IMR-90 (cell line): ENCODE results near the gene NUP50. TPM values are rescaled to one million over a fixed set of nuclear protein-coding genes. Genes with fewer than 3 reads are reported as not detected.
A peak's percentile ranks its signal among the peaks of the same experiment; 100 is the strongest.

Experiments
- ATAC-seq: fragments of 200-7000 bp; cut with Tn5 transposase; 2 replicates; pipeline ENCODE4 v1.9.1; 2020; ENCODE audit warnings: low read depth, mild to moderate bottlenecking, moderate library complexity
- Bru-seq: library from RNA; stranded (reverse); fragments of 400-500 nt; gene quantifications from one replicate; lab custom pipeline; 2021; lab: Mats Ljungman, UMichigan
- BruChase-seq, 2 experiments: library from RNA; stranded (reverse); fragments of 400-500 nt; gene quantifications; one replicate each; lab custom pipeline; 2021; lab: Mats Ljungman, UMichigan
- BruUV-seq: library from RNA; stranded (reverse); fragments of 400-500 nt; replicated peaks from 2 replicates; lab custom pipeline; 2021; lab: Mats Ljungman, UMichigan
- CTCF ChIA-PET: fragments of 300-600 bp; formaldehyde crosslinking; extraction: SDS; loops from one replicate; lab custom pipeline; 2021; ENCODE audit warnings: antibody characterized with exemption; lab: Yijun Ruan, JAX
- POLR2A ChIA-PET: fragments of 300-600 bp; sonication (Branson Sonifier 250); formaldehyde crosslinking; loops from one replicate; lab custom pipeline; 2022; ENCODE audit warnings: antibody characterized with exemption; ENCODE audit not compliant: unreplicated experiment; lab: Charles Lee
- DNase-seq: peaks from one replicate; pipeline ENCODE4 v3.0.0; 2013
- H2AFZ ChIP-seq: replicated peaks from 2 replicates; pipeline ENCODE3; 2013; ENCODE audit warnings: low read length, mild to moderate bottlenecking; ENCODE audit not compliant: poor library complexity
- H2AK5ac ChIP-seq: 2 replicates; pipeline ENCODE4 v1.6.1; 2013; ENCODE audit warnings: low read depth, low read length, inconsistent platforms
- H2AK9ac ChIP-seq: replicated peaks from 2 replicates; pipeline ENCODE3; 2013; ENCODE audit warnings: mild to moderate bottlenecking, low read depth, low read length, moderate library complexity; ENCODE audit not compliant: poor library complexity
- H2BK120ac ChIP-seq: 2 replicates; pipeline ENCODE4 v1.6.1; 2013; ENCODE audit warnings: low read depth, low read length, inconsistent platforms
- H2BK15ac ChIP-seq: 3 replicates; pipeline ENCODE4 v1.6.1; 2013; ENCODE audit warnings: low read depth, low read length, inconsistent platforms
- H2BK20ac ChIP-seq: 2 replicates; pipeline ENCODE4 v1.6.1; 2013; ENCODE audit warnings: low read depth, mild to moderate bottlenecking, inconsistent platforms, low read length, moderate library complexity
- H2BK5ac ChIP-seq: 2 replicates; pipeline ENCODE4 v1.6.1; 2013; ENCODE audit warnings: mild to moderate bottlenecking, low read depth, low read length, inconsistent platforms; ENCODE audit not compliant: poor library complexity, severe bottlenecking
- H3K14ac ChIP-seq: replicated peaks from 2 replicates; pipeline ENCODE4 v1.6.1; 2013; ENCODE audit warnings: low read depth, low read length, inconsistent platforms
- H3K18ac ChIP-seq: 2 replicates; pipeline ENCODE4 v1.6.1; 2013; ENCODE audit warnings: low read depth, low read length, control low read depth
- H3K23ac ChIP-seq: 2 replicates; pipeline ENCODE4 v1.6.1; 2013; ENCODE audit warnings: low read depth, low read length, inconsistent platforms
- H3K27ac ChIP-seq: 2 replicates; pipeline ENCODE4 v1.5.1; 2013; ENCODE audit warnings: mild to moderate bottlenecking, control low read depth, low read length; ENCODE audit not compliant: insufficient read depth
- H3K27me3 ChIP-seq: 2 replicates; pipeline ENCODE4 v1.6.1; 2013; ENCODE audit warnings: low read length; ENCODE audit not compliant: control insufficient read depth, insufficient read depth
- H3K36me3 ChIP-seq: 2 replicates; pipeline ENCODE4 v1.6.1; 2013; ENCODE audit warnings: low read length, mixed read lengths; ENCODE audit not compliant: control insufficient read depth, insufficient read depth
- H3K4ac ChIP-seq: 2 replicates; pipeline ENCODE4 v1.6.1; 2013; ENCODE audit warnings: low read depth, low read length, inconsistent platforms
- H3K4me1 ChIP-seq: 2 replicates; pipeline ENCODE4 v1.6.1; 2013; ENCODE audit warnings: low read length, mixed read lengths; ENCODE audit not compliant: control insufficient read depth, insufficient read depth
- H3K4me2 ChIP-seq: 2 replicates; pipeline ENCODE4 v1.6.1; 2013; ENCODE audit warnings: low read depth, mild to moderate bottlenecking, control low read depth, low read length, moderate library complexity
- H3K4me3 ChIP-seq: 2 replicates; pipeline ENCODE4 v1.5.1; 2013; ENCODE audit warnings: low read depth, mild to moderate bottlenecking, control low read depth, low read length, moderate library complexity; ENCODE audit not compliant: insufficient read depth
- H3K56ac ChIP-seq: 2 replicates; pipeline ENCODE4 v1.6.1; 2013; ENCODE audit warnings: low read length, inconsistent platforms; ENCODE audit not compliant: insufficient read depth; ENCODE audit errors: extremely low read depth
- H3K79me1 ChIP-seq, 2 experiments: 2 replicates each; pipeline ENCODE4 v1.6.1; 2013; ENCODE audit warnings: low read length in 2 of 2, inconsistent platforms in 1 of 2, low read depth in 1 of 2
- H3K9ac ChIP-seq: 2 replicates; pipeline ENCODE4 v1.6.1; 2013; ENCODE audit warnings: low read depth, low read length, control low read depth
- H3K9me1 ChIP-seq: 2 replicates; pipeline ENCODE4 v1.6.1; 2013; ENCODE audit warnings: low read length, inconsistent platforms; ENCODE audit not compliant: insufficient read depth
- H3K9me3 ChIP-seq: 2 replicates; pipeline ENCODE4 v1.6.1; 2013; ENCODE audit warnings: low read length; ENCODE audit not compliant: control insufficient read depth, insufficient read depth
- H4K20me1 ChIP-seq: 2 replicates; pipeline ENCODE4 v1.6.1; 2013; ENCODE audit warnings: low read length, inconsistent platforms; ENCODE audit not compliant: insufficient read depth
- H4K5ac ChIP-seq: 2 replicates; pipeline ENCODE4 v1.6.1; 2013; ENCODE audit warnings: mild to moderate bottlenecking, low read depth, low read length, control low read depth
- H4K8ac ChIP-seq, 2 experiments: 2 replicates each; pipeline ENCODE4 v1.6.1; 2013; ENCODE audit warnings: low read depth in 2 of 2, low read length in 2 of 2, control low read depth in 1 of 2, inconsistent platforms in 1 of 2
- H4K91ac ChIP-seq: 2 replicates; pipeline ENCODE4 v1.6.1; 2013; ENCODE audit warnings: low read depth, low read length, inconsistent platforms; ENCODE audit not compliant: insufficient read depth
- BHLHE40 ChIP-seq: fragments of 150-350 bp; IDR thresholded peaks from 2 replicates; pipeline ENCODE4 v1.6.1; 2016; ENCODE audit warnings: mild to moderate bottlenecking, low read depth, low read length
- CEBPB ChIP-seq: IDR thresholded peaks from 2 replicates; pipeline ENCODE4 v1.6.1; 2012; ENCODE audit warnings: low read depth, low read length, improper control_type of control experiment
- CHD1 ChIP-seq: IDR thresholded peaks from 2 replicates; pipeline ENCODE4 v1.6.1; 2012; ENCODE audit warnings: low read depth, low read length, improper control_type of control experiment
- CTCF ChIP-seq: conservative IDR thresholded peaks from 2 replicates; pipeline ENCODE4 v1.5.1; 2012; ENCODE audit warnings: mild to moderate bottlenecking, low read depth, low read length, improper control_type of control experiment
- FOS ChIP-seq: fragments of 150-350 bp; IDR thresholded peaks from 2 replicates; pipeline ENCODE4 v1.6.1; 2016; ENCODE audit warnings: low read depth, low read length
- MAZ ChIP-seq: IDR thresholded peaks from 2 replicates; pipeline ENCODE4 v1.6.1; 2012; ENCODE audit warnings: low read depth, mild to moderate bottlenecking, low read length, improper control_type of control experiment, moderate library complexity, borderline replicate concordance
- MXI1 ChIP-seq: IDR thresholded peaks from 2 replicates; pipeline ENCODE4 v1.6.1; 2012; ENCODE audit warnings: low read depth, mild to moderate bottlenecking, low read length, moderate library complexity, borderline replicate concordance
- NFE2L2 ChIP-seq: fragments of 150-350 bp; IDR thresholded peaks from 2 replicates; pipeline ENCODE4 v1.6.1; 2016; ENCODE audit warnings: low read depth, mild to moderate bottlenecking, low read length
- POLR2A ChIP-seq: IDR thresholded peaks from 2 replicates; pipeline ENCODE4 v1.6.1; 2012; ENCODE audit warnings: mild to moderate bottlenecking, low read depth, low read length
- RAD21 ChIP-seq: IDR thresholded peaks from 2 replicates; pipeline ENCODE4 v1.6.1; 2012; ENCODE audit warnings: low read length, improper control_type of control experiment
- SMC3 ChIP-seq: fragments of 150-350 bp; IDR thresholded peaks from 2 replicates; pipeline ENCODE4 v1.6.1; 2016; ENCODE audit warnings: low read depth, mild to moderate bottlenecking, antibody characterized with exemption, low read length, moderate library complexity
- USF2 ChIP-seq: fragments of 150-350 bp; IDR thresholded peaks from 2 replicates; pipeline ENCODE4 v1.6.1; 2017; ENCODE audit warnings: mild to moderate bottlenecking, antibody characterized with exemption, low read length, low read depth
- WGBS, 2 experiments: methylation state at CpG; one replicate each; pipeline versions ENCODE4 v1.1.5 to v1.1.7; 2013; ENCODE audit warnings: missing lambda C conversion rate in 2 of 2; ENCODE audit not compliant: insufficient read length in 1 of 2; ENCODE audit errors: extremely low coverage in 2 of 2; 5-methylcytosine and 5-hydroxymethylcytosine counted together
- dilution Hi-C: fragments of 300-500 bp; cut with HindIII; formaldehyde crosslinking; loops from one replicate; pipeline ENCODE4 v1.14.3; 2018; ENCODE audit warnings: low sequenced_read_pairs; ENCODE audit not compliant: unreplicated experiment
- in situ Hi-C: fragments of 300-500 bp; cut with MboI; formaldehyde crosslinking; loops from 3 replicates; pipeline ENCODE4 v1.14.3; 2019; ENCODE audit warnings: low sequenced_read_pairs, inconsistent platforms, mixed read lengths
- intact Hi-C: fragments of 100-400 bp; cut with micrococcal nuclease; formaldehyde crosslinking; loops from 2 replicates; pipeline ENCODE4 v1.10.0; 2022
- long read RNA-seq: library from polyadenylated mRNA; unstranded; transcript quantifications from one replicate; pipeline ENCODE4 v2.0.0, GENCODE V29; 2021; ENCODE audit not compliant: unreplicated experiment
- polyA plus RNA-seq, 3 experiments: library from polyadenylated mRNA; depleted of rRNA; stranded (reverse); fragments of >200 nt; gene quantifications; 2 replicates each; pipeline ENCODE4 v1.2.3, GENCODE V29; 2012; ENCODE audit warnings: low replicate concordance in 1 of 3
- total RNA-seq: library from RNA; depleted of rRNA; stranded (reverse); fragments of >200 nt; gene quantifications from 2 replicates; pipeline ENCODE4 v1.2.3, GENCODE V29; 2012; rRNA removed

The NUP50 gene
- total RNA-seq (61.1 and 65.4 TPM in 2 replicates), polyA plus RNA-seq (2012; rRNA removed) (10.3 and 12.8 TPM in 2 replicates), Bru-seq, nascent RNA (percentile 83 among the genes with signal in this experiment), BruChase-seq, experiment 1, labeled RNA remaining after a 6-hour chase (percentile 82 among the genes with signal in this experiment), BruChase-seq, experiment 2, labeled RNA remaining after a 2-hour chase (percentile 95 among the genes with signal in this experiment)
- polyA plus RNA-seq (2012; cell fraction: cytosol; rRNA removed) = 6.0 and 7.5 TPM in 2 replicates
- polyA plus RNA-seq (2012; cell fraction: nucleus; rRNA removed; ENCODE audit: low replicate concordance) = 5.9 and 17.2 TPM in 2 replicates
- long read RNA-seq, full-length matches to known transcripts = 51 of 72 reads
- long read RNA-seq, partial matches to known transcripts = 12 of 72 reads
- long read RNA-seq, other reads (novel, unspliced or antisense) = 9 of 72 reads

- H3K27me3 ChIP-seq = no peaks in the 10 kb centered on the region
- H3K4me2 ChIP-seq = peak within 1 kb of the TSS; percentile 99
- H3K36me3 ChIP-seq = peaks cover 9% of the 10 kb centered on the region
- POLR2A ChIA-PET = interaction anchor here (0.5 to 0.6 kb wide), 5 partner anchors 10 to 390 kb away, joined by 3 to 5 read pairs (median 3); no protein-coding TSS in a partner anchor
- peak within 1 kb of the TSS; percentile 84 for H3K27ac ChIP-seq
- H2BK5ac ChIP-seq = peak within 1 kb of the TSS; percentile 88
- peak; percentile 19; the same call in 1 of the 2 replicates for TF ChIP-seq CTCF
- TF ChIP-seq MAZ = no peak; the same call in 1 of the 2 replicates
- peak; percentile 93 for TF ChIP-seq MXI1
- peak; percentile 93 for TF ChIP-seq USF2
- peak; percentile 100 for TF ChIP-seq BHLHE40
- TF ChIP-seq SMC3 = 0 out of 2 replicates have a peak, but pooled peaks have one; percentile 3
- no peak for TF ChIP-seq CEBPB
- TF ChIP-seq CHD1 = peak; percentile 78; the same call in 1 of the 2 replicates
- TF ChIP-seq RAD21 = peak; percentile 29
- TF ChIP-seq NFE2L2 = no peak
- TF ChIP-seq POLR2A = peak; percentile 92
- no peak for TF ChIP-seq FOS
- H3K18ac ChIP-seq = peak within 1 kb of the TSS; percentile 18
- H4K5ac ChIP-seq = peak within 1 kb of the TSS; percentile 30
- H4K20me1 ChIP-seq = peaks cover 11% of the 10 kb centered on the region; the same call in 1 of the 2 replicates
- H2AK9ac ChIP-seq = peak within 1 kb of the TSS; percentile 91
- H3K4me1 ChIP-seq = peaks cover 11% of the 10 kb centered on the region
- H2AFZ ChIP-seq = peak within 1 kb of the TSS; percentile 92
- peak within 1 kb of the TSS; percentile 59 for H3K56ac ChIP-seq
- H2BK120ac ChIP-seq = peak within 1 kb of the TSS; percentile 68
- H3K9ac ChIP-seq = peak within 1 kb of the TSS; percentile 87
- intact Hi-C loops = loop anchor here (1.0 to 2.0 kb wide), 2 partner anchors 38 to 63 kb away; no protein-coding TSS in a partner anchor
- peak within 1 kb of the TSS; percentile 44 for H3K4ac ChIP-seq
- H3K23ac ChIP-seq = peak within 1 kb of the TSS; percentile 91
- peaks cover 20 to 68% of the 10 kb centered on the region in 2 experiments for H3K79me1 ChIP-seq
- no peak within 1 kb of the TSS; the same call in 2 of the 3 replicates for H2BK15ac ChIP-seq
- CTCF ChIA-PET = interaction anchor here (0.6 to 0.7 kb wide), 6 partner anchors 43 to 1825 kb away, joined by 3 to 6 read pairs (median 4); partner anchors contain the start of gene FAM118A
- H4K91ac ChIP-seq = peak within 1 kb of the TSS; percentile 76
- BruUV-seq = no TSS peak
- H4K8ac ChIP-seq = peak within 1 kb of the TSS; percentile 69 to 85
- peak within 1 kb of the TSS; percentile 94 for H3K14ac ChIP-seq
- ATAC-seq (peak; percentile 90), DNase-seq (peak; percentile 96)
- peak within 1 kb of the TSS; percentile 88 for H3K4me3 ChIP-seq
- WGBS, 2 experiments = 0% methylated on average over 49 of the region's 100 CpGs; no CpG with 5 or more reads in 1 of the 2 experiments
- H3K9me3 ChIP-seq = no peaks in the 10 kb centered on the region
- peak within 1 kb of the TSS; percentile 59 for H2AK5ac ChIP-seq
- in situ Hi-C loops = no loop called here
- dilution Hi-C loops = no loop called here
- no peak within 1 kb of the TSS for H2BK20ac ChIP-seq
- peaks cover 7% of the 10 kb centered on the region for H3K9me1 ChIP-seq
Measured at GRCh38 chr22:45163451-45164269, at the start of gene NUP50. NUP50 (plus strand) TSS chr22:45163925; CDS start chr22:45168178, 4,253 bp downstream.
